ENCODE measurements around the gene LACTBL1.
"Not testable (repeated sequence)": the region's sequence is repeated elsewhere in the genome, so short reads cannot be mapped to it uniquely, and the experiment has no call there.

LACTBL1 gene

GRCh38 chr1:22955146-22955545, 17.5 kb downstream of the LACTBL1 start:
- CTCF ChIA-PET = interaction anchor here (0.6 kb wide), 1 partner anchor 9 kb away, joined by 3 read pairs; no protein-coding TSS in a partner anchor
- POLR2A ChIA-PET = no interaction called here
- TF ChIP-seq CTCF (IDR thresholded peaks at IDR 0.05; ENCODE audit: control extremely low read depth, extremely low read depth, low read depth, missing control alignments) = no peak
- DNase-seq (ENCODE audit: extremely low spot score) = no peak

- CTCF ChIA-PET = no interaction called here
- TF ChIP-seq CTCF (IDR thresholded peaks at IDR 0.05; ENCODE audit: control extremely low read depth, extremely low read depth, low read depth, missing control alignments) = no peak
Observed at GRCh38 chr1:22953740-22954141, 18.9 kb downstream of the LACTBL1 start.

GRCh38 chr1:22953057-22953739, 19.5 kb downstream of the LACTBL1 start:
- POLR2A ChIA-PET = no interaction called here
- no peak for DNase-seq (ENCODE audit: extremely low spot score)

More at GRCh38 chr1:22953740-22954141, 18.9 kb downstream of the LACTBL1 start:
- no peak for DNase-seq (ENCODE audit: extremely low spot score)
- POLR2A ChIA-PET = no interaction called here

GRCh38 chr1:22952694-22953056, 20.0 kb downstream of the LACTBL1 start:
- no peak for TF ChIP-seq CTCF (IDR thresholded peaks at IDR 0.05; ENCODE audit: control extremely low read depth, extremely low read depth, low read depth, missing control alignments)
- DNase-seq (ENCODE audit: extremely low spot score) = no peak
- ChIA-PET CTCF (no interaction called here), POLR2A (no interaction called here)

More at GRCh38 chr1:22953057-22953739, 19.5 kb downstream of the LACTBL1 start:
- CTCF ChIA-PET = no interaction called here
- TF ChIP-seq CTCF (IDR thresholded peaks at IDR 0.05; ENCODE audit: control extremely low read depth, extremely low read depth, low read depth, missing control alignments) = no peak

- DNase-seq (ENCODE audit: extremely low spot score) = no peak
- POLR2A ChIA-PET = no interaction called here
- CTCF ChIA-PET = no interaction called here
- no peak for TF ChIP-seq CTCF (IDR thresholded peaks at IDR 0.05; ENCODE audit: control extremely low read depth, extremely low read depth, low read depth, missing control alignments)
Observed at GRCh38 chr1:22951796-22952195, 20.9 kb downstream of the LACTBL1 start.

GRCh38 chr1:22949822-22950331, 22.8 kb downstream of the LACTBL1 start:
- ChIA-PET POLR2A (no interaction called here), CTCF (interaction anchor here (0.8 kb wide), 1 partner anchor 14 kb away, joined by 3 read pairs; no protein-coding TSS in a partner anchor)
- no peak for DNase-seq (ENCODE audit: extremely low spot score)
- no peak for TF ChIP-seq CTCF (IDR thresholded peaks at IDR 0.05; ENCODE audit: control extremely low read depth, extremely low read depth, low read depth, missing control alignments)

GRCh38 chr1:22945171-22945570, 27.5 kb downstream of the LACTBL1 start:
- CTCF ChIA-PET = interaction anchor here (1.2 kb wide), 1 partner anchor 8 kb away, joined by 3 read pairs; no protein-coding TSS in a partner anchor
- POLR2A ChIA-PET; DNase-seq (ENCODE audit: extremely low spot score): not testable (repeated sequence)

Measured in GM10248 (cell line).